Stimulated activated CD8-positive, alpha-beta memory T cell treated with anti-CD3 and anti-CD28 coated beads, Interleukin-4, amount 100 ng/mL, for 1 hour (primary cell): ENCODE data around the gene SKP1.

ENCODE experiments used
- DNase-seq, 2 donors: peaks; one replicate each; pipeline ENCODE4 v3.0.0-alpha.2; 2020; ENCODE audit warnings: low read depth in 2 of 2, low spot score in 1 of 2

The SKP1 gene

DNA sequence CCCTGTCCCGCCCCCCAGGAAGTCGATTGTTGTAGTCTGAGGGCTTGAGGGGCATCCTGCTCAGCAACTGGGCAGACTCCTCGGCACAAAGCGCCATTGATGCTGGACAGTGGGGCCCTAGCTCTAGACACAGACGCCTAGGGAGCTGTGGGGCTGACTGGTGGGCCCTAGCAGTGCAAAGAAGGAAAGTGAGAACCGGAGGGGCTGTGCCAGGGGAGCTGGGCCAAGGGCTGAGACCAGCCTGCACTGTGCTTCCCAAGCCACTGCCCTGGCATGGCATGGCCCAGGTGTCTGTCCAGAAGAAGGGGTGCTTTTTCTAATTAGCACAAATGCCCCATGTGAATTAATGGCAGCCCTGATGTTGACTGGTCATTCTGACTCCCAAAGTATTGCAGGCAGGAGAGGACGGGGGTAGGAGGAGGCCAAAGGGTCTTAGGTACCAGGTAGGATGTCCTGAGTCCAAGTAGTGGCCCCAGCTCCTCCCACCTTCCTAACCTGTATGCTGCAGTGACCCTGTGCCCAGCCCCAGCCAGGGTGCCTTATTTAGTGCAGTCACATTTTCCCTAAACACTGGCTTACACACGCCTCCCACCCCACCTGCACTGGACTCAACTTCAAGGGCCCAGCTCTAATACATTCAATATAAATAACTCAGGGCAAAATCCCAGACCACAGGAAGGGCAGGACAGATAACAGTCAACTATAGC lies 46.4 kb downstream of the SKP1 start:
- DNase-seq = no peak

DNA sequence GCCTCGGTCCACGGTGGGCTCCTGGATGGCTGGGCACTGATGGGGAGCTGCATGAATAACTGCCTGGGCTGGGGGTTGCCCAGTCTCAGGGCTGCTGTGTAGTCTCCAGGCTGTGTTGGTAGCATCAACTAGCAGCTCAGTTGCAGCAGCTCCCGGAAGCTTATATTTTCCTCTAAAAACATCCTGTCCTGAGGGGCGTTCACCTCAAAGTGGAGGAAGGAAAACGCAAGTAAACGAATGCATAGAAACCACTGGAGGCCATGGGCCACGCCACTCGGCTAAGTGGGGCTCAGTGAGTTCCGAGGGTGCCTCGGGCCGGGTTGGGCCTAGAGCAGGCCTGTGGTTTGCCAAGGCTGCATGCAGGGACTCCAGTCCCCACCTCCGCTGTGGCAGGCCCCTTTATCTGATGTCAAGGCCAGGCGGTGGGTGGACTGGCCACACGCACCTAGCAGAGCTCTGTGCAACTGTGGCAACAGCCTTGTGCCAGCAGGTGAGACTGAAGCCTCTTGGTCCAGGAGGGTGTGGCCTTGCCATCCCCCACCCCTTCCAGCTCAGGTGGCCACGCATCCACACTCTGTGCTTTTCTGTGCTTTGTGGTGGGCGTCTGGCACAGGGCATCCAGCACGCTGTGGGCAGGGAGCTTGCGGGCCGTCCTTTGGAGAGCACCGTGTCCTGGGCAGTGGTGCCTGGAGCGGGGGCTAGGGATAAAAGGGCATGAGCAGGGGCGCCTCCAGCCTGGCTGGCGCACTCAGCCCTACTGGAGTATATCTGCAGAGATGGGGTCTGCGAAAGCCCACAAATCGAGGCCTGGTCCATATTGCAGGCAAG lies 47.1 kb downstream of the SKP1 start:
- no peak for DNase-seq

DNA sequence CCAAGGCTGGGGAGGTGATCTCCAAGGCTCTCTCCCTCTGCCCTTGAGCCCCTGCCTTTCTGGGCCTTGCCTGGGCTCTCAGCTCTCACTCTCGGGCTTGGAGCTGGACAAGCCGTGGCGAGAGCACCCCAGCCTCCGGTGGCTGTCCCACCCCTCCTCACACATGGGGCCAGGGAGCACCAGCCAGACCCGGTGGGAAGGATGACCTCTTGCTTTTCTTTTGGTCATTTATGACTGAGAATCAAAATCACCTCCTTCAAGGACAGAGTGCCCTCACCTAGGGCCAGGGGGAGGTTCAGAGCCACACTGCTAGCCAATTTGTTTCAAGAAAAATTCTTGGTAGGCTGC lies 48.1 kb downstream of the SKP1 start:
- no peak for DNase-seq

DNA sequence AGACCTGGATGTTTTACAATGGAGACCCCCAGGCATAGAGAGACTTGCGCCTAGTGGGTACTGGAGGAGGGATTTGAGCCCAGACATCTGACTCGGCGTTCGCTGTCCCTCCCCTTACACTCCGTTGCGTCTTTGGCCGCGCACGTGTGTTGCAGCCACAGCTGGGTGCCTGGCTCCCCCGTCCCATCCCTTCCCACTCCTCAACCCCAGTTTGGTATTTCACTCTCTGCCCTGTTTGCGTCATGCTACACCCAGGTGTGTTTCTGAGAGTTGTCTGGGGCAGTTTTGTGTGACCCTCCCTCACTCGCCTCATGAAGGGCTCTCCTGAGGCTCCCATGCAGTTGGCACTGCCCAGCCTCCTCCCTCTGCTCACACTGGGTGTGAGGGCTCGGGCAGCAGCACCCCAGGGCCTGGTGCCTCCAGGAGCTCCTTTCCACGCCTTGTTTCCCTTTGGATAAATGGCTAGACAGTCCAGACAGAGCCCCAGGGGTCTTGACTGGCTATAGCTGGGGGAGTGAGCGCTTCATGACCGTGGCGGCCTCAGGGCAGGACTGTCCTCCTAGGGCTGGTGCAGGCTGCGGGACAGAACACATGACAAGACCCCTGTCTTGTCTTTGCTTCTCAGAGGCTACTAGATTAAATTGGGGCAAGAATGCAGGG lies 48.6 kb downstream of the SKP1 start:
- DNase-seq = no peak

- DNase-seq = no peak
Measured at GRCh38 chr5:134127376-134127861, 49.3 kb downstream of the SKP1 start.

- DNase-seq = no peak
Measured at GRCh38 chr5:134125039-134126015, 51.4 kb downstream of the SKP1 start.

DNA sequence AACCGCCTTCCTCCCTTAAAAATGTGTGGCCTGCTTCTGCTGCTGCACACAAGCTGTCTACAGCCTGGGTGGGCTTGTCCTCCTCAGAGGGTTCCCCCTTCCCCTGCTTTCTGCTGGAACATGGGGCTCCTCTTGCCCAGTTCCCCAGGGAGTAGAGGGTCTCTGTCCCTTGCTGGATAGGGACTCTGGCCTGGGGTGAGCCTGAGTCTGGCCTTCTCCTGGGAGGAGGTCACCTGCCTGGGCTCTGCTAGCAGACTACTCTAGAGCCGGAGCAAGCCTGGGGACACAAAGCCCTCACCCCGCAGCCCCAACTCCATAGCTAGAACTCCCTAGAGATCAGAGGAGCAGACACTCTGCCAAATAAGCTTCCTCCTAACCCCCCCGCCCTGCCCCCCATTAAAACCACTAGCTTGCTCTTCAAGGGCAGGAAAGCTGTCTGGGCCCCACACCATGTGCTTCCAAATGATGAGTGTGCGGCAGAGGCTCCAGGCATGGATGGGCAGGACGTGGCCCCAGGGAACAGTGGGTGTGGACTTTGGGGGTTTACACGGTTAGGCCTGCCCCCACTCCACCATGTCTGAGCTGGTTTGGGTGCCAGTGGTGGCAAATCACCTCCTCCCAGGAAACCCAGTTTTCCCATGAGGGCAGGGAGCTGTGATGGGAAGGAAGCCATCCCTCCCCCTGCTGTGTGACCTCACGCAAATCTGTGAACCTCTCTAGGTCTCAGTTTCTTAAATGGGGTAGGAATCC lies 52.3 kb downstream of the SKP1 start:
- no peak for DNase-seq

GRCh38 chr5:134123360-134123759 lies 53.4 kb downstream of the SKP1 start:
- DNase-seq = no peak

GRCh38 chr5:134122530-134122929 lies 54.2 kb downstream of the SKP1 start:
- no peak for DNase-seq

DNA sequence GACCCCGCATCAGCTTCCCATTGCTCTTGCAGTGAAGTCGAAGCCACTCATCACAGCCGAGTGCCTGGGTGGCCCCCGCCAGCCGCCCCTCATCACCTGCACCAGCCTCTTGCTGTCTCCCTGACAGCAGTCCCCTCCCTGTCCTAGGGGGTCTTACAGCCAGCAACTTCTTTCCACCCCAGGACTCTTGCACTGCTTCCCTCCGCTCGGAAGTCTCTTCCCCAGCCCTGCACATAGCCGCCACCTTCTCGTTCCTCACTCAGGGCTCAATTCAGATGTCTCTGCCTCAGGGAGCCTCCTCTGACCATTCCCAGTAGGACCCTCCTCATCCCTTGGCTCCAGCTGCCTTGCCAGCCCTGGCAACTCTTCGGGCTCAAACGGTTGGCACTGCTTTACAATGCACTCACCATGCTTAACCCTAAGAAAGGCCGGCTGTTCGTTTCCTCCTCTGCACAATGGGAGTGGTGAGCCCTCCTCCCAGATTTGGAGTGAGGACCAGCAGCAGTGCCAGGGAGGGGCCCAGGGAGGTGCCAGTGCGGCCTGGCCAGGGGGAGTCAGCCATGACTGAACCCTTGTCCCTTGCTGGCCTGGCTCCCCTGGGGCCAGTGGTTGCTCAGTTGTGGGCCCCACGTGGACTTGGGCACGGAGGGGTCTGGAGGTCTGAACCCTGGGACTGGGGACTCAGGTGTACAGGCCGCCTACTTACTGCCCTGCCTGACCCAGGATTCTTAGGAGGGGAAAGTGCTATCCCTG lies 56.2 kb downstream of the SKP1 start:
- no peak for DNase-seq

DNA sequence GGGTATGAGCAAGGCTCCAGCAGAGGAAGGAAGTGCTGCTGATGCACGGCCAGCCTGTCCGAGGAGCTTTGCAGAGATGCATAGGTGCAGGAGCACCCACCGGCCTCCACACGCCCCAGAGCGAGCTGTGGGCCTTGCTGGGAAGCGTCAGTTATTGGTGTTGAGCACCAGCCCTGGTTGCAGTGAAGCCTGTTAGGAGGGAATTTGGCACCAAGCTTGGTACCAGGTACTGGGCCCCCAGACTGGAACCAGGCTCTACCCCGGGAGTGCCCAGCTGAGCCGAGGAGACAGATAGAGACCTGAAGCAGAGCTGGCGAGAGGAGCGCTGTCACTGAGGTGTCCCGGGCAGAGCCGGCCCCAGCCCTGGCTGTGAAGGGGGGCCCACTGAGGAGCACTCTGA lies 57.0 kb downstream of the SKP1 start:
- DNase-seq = no peak

GRCh38 chr5:134118212-134118835 lies 58.4 kb downstream of the SKP1 start:
- DNase-seq = no peak

DNA sequence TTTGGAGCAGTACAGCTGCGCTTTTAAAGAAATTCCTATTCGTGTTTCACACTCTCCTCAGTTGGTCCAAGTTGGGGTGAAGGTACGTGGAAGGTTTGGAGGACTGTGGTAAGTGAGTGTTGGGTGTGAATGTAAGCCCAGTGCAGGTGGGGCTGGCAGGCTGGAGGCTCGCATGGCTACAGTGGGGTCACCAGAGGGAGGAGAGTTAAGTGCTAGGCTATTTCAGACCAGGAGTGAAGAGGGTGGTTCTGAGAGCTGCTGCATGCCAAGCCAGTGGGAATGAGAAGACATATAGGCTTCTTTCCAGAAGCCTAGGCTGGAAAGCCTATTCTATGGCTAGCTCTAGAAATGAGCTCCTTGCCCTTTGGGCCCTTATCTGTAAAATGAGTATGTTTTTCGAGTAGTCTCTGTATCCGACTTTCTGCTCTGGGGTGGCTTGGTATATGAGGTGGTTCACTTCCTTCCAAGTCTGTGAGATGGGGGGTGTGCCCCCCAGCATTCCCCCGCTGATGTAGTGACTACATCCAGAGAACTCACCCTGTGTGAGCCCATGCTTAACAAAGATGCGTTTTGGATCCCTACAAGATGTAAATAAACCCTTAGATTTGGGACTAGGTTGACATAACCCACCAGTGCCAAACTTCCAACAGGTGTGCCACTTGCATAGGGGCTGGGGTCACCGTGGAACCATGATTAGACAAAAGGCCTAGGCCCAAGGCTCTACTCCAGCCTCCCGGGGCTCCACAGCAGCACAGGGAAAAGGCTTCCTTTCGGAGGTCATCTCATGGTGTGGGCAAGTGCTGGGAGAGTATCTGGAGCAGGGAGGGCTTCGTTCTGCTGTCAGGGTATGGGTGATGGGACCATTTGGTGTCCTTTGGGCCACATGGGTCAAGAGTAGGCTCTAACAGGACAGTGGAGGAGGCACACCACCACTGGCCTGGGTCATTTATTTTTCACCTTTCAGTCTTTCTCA lies 59.7 kb downstream of the SKP1 start:
- no peak for DNase-seq

- DNase-seq = no peak
Measured at GRCh38 chr5:134116286-134116685, 60.5 kb downstream of the SKP1 start.

DNA sequence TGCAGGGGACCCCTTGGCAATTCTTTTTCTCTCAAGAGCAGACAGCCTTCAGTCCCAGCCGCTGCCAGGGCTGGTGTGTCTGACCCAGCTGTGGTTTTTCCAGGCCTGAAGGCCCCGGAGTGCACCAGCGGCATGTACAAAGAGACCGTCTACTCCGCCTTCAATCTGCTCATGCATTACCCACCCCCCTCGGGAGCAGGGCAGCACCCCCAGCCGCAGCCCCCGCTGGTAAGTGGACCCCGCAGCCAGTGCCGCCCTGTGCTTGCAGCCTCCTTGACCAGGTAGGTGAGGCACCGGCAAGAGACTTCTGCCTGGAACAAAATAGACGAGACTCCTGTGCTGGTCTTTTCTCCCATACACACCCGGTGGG lies 61.0 kb downstream of the SKP1 start:
- no peak for DNase-seq

DNA sequence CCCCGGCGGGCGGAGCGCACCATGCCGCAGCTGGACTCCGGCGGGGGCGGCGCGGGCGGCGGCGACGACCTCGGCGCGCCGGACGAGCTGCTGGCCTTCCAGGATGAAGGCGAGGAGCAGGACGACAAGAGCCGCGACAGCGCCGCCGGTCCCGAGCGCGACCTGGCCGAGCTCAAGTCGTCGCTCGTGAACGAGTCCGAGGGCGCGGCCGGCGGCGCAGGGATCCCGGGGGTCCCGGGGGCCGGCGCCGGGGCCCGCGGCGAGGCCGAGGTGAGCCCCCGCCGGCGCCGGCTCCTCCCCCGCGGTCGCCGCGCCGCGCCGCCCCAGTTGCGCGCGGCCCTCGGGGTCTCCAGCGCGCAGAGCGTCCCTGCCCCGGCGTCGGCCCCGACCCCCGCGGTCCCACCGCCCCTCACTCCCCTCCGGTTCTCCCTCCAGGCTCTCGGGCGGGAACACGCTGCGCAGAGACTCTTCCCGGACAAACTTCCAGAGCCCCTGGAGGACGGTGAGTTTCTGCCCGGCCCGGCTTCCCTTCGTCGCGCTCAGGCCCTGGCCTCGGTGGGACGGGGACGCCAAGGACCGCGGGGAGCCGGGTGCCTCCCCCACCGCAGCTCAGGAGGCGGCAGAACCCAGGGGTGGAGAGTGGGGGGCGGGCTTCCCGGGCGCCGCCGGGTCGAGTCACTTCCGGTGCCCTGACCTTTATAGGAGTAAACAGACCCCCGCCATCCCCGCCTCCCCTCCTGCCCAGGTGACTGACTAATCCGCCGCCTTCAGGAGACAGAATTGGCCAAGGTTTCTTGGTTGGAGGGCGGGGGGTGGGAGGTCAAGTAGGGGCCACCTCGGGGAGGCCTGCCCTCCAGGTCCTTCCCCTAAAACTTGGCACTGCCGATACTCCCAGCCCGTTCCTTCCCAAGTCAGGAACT lies 61.6 kb downstream of the SKP1 start:
- peak; percentile 59 to 62 for DNase-seq
